Upper lobe of left lung (tissue), 4 donors: ENCODE measurements around the gene MACROD2.

ENCODE experiments used
- EP300 ChIP-seq, 4 donors: sonication (generic); formaldehyde crosslinking; IDR thresholded peaks; one replicate each; pipeline ENCODE4 v1.5.1; 2017; ENCODE audit warnings: antibody characterized with exemption in 4 of 4, control low read depth in 2 of 4
- TF ChIP-seq, protein P1 (sequence below), 6 experiments: fragments of 450-650 bp in 4 of 6; fragments of 200-600 bp in 2 of 6; sonication (generic) in 2 of 6; IDR thresholded peaks; one replicate each; pipeline ENCODE4 v1.5.1; 2016 to 2019; ENCODE audit warnings: antibody characterized with exemption in 6 of 6

GRCh38 chr20:15921930-15922329 is 1926.6 kb downstream of the MACROD2 start:
- TF ChIP-seq, protein P1, sequence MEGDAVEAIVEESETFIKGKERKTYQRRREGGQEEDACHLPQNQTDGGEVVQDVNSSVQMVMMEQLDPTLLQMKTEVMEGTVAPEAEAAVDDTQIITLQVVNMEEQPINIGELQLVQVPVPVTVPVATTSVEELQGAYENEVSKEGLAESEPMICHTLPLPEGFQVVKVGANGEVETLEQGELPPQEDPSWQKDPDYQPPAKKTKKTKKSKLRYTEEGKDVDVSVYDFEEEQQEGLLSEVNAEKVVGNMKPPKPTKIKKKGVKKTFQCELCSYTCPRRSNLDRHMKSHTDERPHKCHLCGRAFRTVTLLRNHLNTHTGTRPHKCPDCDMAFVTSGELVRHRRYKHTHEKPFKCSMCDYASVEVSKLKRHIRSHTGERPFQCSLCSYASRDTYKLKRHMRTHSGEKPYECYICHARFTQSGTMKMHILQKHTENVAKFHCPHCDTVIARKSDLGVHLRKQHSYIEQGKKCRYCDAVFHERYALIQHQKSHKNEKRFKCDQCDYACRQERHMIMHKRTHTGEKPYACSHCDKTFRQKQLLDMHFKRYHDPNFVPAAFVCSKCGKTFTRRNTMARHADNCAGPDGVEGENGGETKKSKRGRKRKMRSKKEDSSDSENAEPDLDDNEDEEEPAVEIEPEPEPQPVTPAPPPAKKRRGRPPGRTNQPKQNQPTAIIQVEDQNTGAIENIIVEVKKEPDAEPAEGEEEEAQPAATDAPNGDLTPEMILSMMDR (IDR thresholded peaks at IDR 0.05): no peak
- TF ChIP-seq EP300 (IDR thresholded peaks at IDR 0.05): no peak
